Measurements from ENCODE around the gene GHSR. TPM values are rescaled to one million over a fixed set of nuclear protein-coding genes. Genes with fewer than 3 reads are reported as not detected.

The GHSR gene
- total and polyA plus RNA-seq, 3 donors from 2014 or later, result 0.31 to 1.2 (median 0.63) TPM

DNA sequence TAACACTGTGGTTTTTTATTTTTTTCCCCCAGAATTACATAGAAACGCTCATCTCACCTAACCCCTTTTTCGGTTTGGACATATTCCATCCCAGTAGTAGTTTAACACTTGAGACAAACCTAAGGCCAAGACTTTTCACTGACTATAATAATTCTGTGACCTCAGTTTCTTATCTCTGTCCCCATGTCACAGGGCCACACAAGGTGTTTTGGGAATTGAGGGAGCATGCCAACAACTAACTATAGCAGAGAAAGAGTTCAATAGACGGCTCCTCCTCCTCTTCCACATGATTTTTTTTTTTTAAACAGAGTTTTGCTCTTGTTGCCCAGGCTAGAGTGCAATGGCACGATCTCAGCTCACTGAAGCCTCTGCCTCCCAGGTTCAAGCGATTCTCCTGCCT lies 27.4 kb upstream of the GHSR start:
- no peaks in the 10 kb centered on the region for H3K4me1 ChIP-seq
- 95 to 97% methylated on average over 5 of the region's 5 CpGs for WGBS, 2 donors
- H3K4me3 ChIP-seq, result no peak overlapping the region
- no peaks in the 10 kb centered on the region for H3K36me3 ChIP-seq (ENCODE audit: low read depth, missing control alignments)
- no peak for DNase-seq
- no peaks in the 10 kb centered on the region for H3K9me3 ChIP-seq
- no peak overlapping the region for H3K27ac ChIP-seq
- TF ChIP-seq, protein P1, sequence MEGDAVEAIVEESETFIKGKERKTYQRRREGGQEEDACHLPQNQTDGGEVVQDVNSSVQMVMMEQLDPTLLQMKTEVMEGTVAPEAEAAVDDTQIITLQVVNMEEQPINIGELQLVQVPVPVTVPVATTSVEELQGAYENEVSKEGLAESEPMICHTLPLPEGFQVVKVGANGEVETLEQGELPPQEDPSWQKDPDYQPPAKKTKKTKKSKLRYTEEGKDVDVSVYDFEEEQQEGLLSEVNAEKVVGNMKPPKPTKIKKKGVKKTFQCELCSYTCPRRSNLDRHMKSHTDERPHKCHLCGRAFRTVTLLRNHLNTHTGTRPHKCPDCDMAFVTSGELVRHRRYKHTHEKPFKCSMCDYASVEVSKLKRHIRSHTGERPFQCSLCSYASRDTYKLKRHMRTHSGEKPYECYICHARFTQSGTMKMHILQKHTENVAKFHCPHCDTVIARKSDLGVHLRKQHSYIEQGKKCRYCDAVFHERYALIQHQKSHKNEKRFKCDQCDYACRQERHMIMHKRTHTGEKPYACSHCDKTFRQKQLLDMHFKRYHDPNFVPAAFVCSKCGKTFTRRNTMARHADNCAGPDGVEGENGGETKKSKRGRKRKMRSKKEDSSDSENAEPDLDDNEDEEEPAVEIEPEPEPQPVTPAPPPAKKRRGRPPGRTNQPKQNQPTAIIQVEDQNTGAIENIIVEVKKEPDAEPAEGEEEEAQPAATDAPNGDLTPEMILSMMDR (IDR thresholded peaks at IDR 0.05), result no peak
- no peak for TF ChIP-seq POLR2A (IDR thresholded peaks at IDR 0.05)
- intact Hi-C loops (cut with DNase I; ENCODE audit: low total_unique reads), result no loop called here
- H3K27me3 ChIP-seq, result no peaks in the 10 kb centered on the region

DNA sequence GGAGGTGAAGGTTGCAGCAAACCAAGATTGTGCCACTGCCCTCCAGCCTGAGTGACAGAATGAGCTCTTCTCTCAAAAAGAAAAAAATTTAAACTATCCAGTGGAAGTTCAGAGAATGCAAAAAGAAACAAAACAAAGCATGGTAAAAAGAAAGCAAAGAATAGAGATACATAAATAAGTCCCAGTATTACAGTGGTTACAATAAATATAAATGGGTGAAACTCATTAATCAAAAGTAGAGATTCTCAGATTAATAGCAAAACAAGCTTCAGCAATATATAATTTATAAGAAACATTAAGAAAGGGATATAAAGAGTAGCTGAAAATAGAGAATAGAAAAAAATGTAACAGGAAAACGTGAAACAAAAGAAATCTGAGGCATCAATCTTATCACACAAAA lies 23.6 kb upstream of the GHSR start:
- no peak for DNase-seq
- intact Hi-C loops (cut with DNase I; ENCODE audit: low total_unique reads), result no loop called here
- no peak for TF ChIP-seq POLR2A (IDR thresholded peaks at IDR 0.05)
- TF ChIP-seq, protein P1 (IDR thresholded peaks at IDR 0.05), result no peak
- no peak overlapping the region for H3K4me3 ChIP-seq
- no peaks in the 10 kb centered on the region for H3K4me1 ChIP-seq
- no peaks in the 10 kb centered on the region for H3K36me3 ChIP-seq (ENCODE audit: low read depth, missing control alignments)
- no peak overlapping the region for H3K27ac ChIP-seq
- H3K9me3 ChIP-seq, result no peaks in the 10 kb centered on the region
- no peaks in the 10 kb centered on the region for H3K27me3 ChIP-seq
- WGBS, 2 donors, result 73 to 76% methylated on average over 1 of the region's 1 CpG

DNA sequence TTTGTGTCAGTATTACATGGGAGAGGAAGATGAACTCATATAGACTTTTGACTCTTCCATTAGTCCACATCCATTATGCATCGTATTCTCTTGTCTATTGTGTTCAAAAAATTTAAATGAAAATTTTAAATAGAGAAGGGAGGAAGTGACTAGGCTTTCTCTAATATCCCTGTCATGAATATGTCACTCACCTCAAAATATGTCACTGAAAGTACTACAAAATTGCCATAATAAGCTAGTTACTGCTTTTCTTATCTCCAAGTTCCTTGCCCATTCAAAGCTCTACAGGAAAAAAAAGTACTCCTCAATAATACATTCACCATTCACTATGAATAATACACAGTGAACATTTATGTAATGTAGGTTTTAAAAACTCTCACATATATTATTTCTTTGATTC lies 22.3 kb upstream of the GHSR start:
- H3K27me3 ChIP-seq, result no peaks in the 10 kb centered on the region
- 89% methylated on average over 1 of the region's 1 CpG for WGBS, 2 donors
- H3K4me1 ChIP-seq, result no peaks in the 10 kb centered on the region
- intact Hi-C loops (cut with DNase I; ENCODE audit: low total_unique reads), result no loop called here
- H3K36me3 ChIP-seq (ENCODE audit: low read depth, missing control alignments), result no peaks in the 10 kb centered on the region
- DNase-seq, result no peak
- no peaks in the 10 kb centered on the region for H3K9me3 ChIP-seq
- no peak for TF ChIP-seq POLR2A (IDR thresholded peaks at IDR 0.05)
- TF ChIP-seq, protein P1 (IDR thresholded peaks at IDR 0.05), result no peak
- no peak overlapping the region for H3K4me3 ChIP-seq
- no peak overlapping the region for H3K27ac ChIP-seq

DNA sequence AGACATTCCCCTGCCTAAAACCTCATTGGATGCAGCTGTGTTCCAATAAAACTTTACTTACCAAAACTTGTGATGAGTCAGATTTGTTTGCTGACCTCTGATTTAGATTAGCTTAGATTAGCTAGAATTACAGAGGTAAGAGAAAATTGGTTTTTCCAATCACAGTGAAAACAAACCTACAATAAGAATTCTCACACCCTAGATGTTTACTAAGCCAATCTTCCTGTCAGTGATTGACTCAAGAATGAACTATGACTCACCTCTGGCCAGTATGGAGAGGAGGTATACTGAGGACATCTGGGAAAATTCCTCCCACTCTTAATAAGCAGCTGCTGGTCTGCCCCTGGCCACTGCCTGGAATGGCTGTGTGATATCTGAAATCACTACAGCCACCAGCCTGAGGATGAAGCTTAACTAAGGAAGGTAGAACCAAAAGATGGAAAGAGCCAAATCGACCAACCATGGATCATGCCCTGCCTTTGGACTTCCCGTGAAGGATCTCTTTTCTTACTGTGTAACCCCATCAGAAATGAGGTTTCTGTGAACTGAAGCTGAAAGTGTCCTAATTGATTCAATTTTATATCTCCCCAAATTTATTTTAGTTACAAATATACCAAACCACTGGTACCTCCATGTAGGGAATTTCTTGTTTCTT lies 19.0 kb upstream of the GHSR start:
- no peaks in the 10 kb centered on the region for H3K9me3 ChIP-seq
- no peak for DNase-seq
- no peaks in the 10 kb centered on the region for H3K36me3 ChIP-seq (ENCODE audit: low read depth, missing control alignments)
- intact Hi-C loops (cut with DNase I; ENCODE audit: low total_unique reads), result no loop called here
- no peak overlapping the region for H3K4me3 ChIP-seq
- no peak overlapping the region for H3K27ac ChIP-seq
- TF ChIP-seq POLR2A (IDR thresholded peaks at IDR 0.05), result no peak
- TF ChIP-seq, protein P1 (IDR thresholded peaks at IDR 0.05), result no peak
- WGBS, 2 donors, result 62 to 80% methylated on average over 2 of the region's 2 CpGs
- H3K4me1 ChIP-seq, result no peaks in the 10 kb centered on the region
- no peaks in the 10 kb centered on the region for H3K27me3 ChIP-seq

DNA sequence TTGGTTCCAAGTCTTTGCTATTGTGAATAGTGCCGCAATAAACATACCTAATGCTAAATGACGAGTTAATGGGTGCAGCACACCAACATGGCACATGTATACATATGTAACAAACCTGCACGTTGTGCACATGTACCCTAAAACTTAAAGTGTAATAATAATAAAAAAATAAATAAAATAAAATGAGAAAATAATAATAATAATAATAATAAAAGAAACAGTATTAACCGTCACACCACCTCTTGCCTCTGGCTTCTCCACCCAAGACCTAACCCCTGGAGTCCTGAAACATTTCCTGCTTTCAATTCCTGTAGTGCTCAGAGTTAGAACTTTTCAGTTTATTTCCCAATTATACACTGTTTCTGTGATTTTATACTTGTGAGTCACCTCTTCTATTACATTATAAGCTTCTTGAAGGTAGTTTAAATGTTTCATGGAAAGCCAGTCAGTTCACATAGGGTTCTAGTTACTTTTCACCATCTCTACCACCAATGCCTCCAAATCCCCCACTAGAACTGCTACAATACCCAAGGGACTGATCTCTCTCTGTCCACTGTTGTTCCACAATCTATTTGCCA lies 18.4 kb upstream of the GHSR start:
- H3K27me3 ChIP-seq, result no peaks in the 10 kb centered on the region
- H3K27ac ChIP-seq, result no peak overlapping the region
- no peaks in the 10 kb centered on the region for H3K36me3 ChIP-seq (ENCODE audit: low read depth, missing control alignments)
- DNase-seq, result no peak
- H3K9me3 ChIP-seq, result no peaks in the 10 kb centered on the region
- TF ChIP-seq, protein P1 (IDR thresholded peaks at IDR 0.05), result no peak
- no peak for TF ChIP-seq POLR2A (IDR thresholded peaks at IDR 0.05)
- no peak overlapping the region for H3K4me3 ChIP-seq
- WGBS, 2 donors, result 65 to 73% methylated on average over 4 of the region's 4 CpGs
- no peaks in the 10 kb centered on the region for H3K4me1 ChIP-seq
- intact Hi-C loops (cut with DNase I; ENCODE audit: low total_unique reads), result no loop called here
